Pancreas (tissue), 10 donors: ENCODE results near the gene RAB3IL1. TPM values are rescaled to one million over a fixed set of nuclear protein-coding genes. Genes with fewer than 3 reads are reported as not detected.

Experiments used
- ATAC-seq, 4 donors: fragments of 200-7000 bp; cut with Tn5 transposase; one replicate each; pipeline versions ENCODE4 v1.8.0 to v1.9.1; 2020; ENCODE audit warnings: mild to moderate bottlenecking in 4 of 4, moderate library complexity in 4 of 4
- DNase-seq, 6 donors: peaks; one replicate each; pipeline ENCODE4 v3.0.0-alpha.2; 2020
- FAIRE-seq: peaks from 2 replicates; lab custom pipeline; 2012; peaks lifted over from hg19 to GRCh38; lab: Jason Lieb, UNC
- H3K27ac ChIP-seq, 4 donors: fragments of 200-600 bp; sonication (generic); 1 replicate in 3 of 4; 2 replicates in 1 of 4; pipeline versions ENCODE4 v1.5.0 to v1.8.0; 2020
- H3K27me3 ChIP-seq, 4 donors: fragments of 200-600 bp; one replicate each; pipeline ENCODE4 v1.8.0; 2021
- H3K36me3 ChIP-seq, 3 donors: fragments of 200-600 bp; sonication (generic) in 1 of 3; one replicate each; pipeline versions ENCODE4 v1.5.0 to v1.8.0; 2020 to 2021
- H3K4me1 ChIP-seq, 3 donors: fragments of 200-600 bp; one replicate each; pipeline ENCODE4 v1.8.0; 2021
- H3K4me3 ChIP-seq, 4 donors: fragments of 200-600 bp; sonication (generic) in 2 of 4; one replicate each; pipeline versions ENCODE4 v1.5.0 to v1.8.0; 2020 to 2021
- H3K9me3 ChIP-seq, 4 donors: fragments of 200-600 bp; one replicate each; pipeline ENCODE4 v1.8.0; 2021
- CTCF ChIP-seq, 4 donors: fragments of 200-600 bp; sonication (generic) in 3 of 4; IDR thresholded peaks; one replicate each; pipeline versions ENCODE4 v1.5.0 to v1.8.0; 2021; ENCODE audit warnings: antibody characterized with exemption in 4 of 4
- WGBS, 2 donors: extraction: QIAGEN DNeasy Blood & Tissue Kit; methylation state at CpG; one replicate each; pipeline ENCODE4 v1.1.7; 2013; 5-methylcytosine and 5-hydroxymethylcytosine counted together
- intact Hi-C, 3 donors: fragments of 100-400 bp; cut with DNase I; formaldehyde crosslinking; loops; one replicate each; pipeline versions ENCODE4 v1.11.1 to v1.14.2; 2022
- polyA plus RNA-seq, 2 donors: library from polyadenylated mRNA; stranded (reverse); fragments of 200-250 nt; gene quantifications; one replicate each; pipeline ENCODE4 v1.2.3, GENCODE V29; 2013
- total RNA-seq, 6 donors: library from RNA; stranded (reverse); fragmentation: NEBNext Ultra II Directional in 4 of 6; extraction: Animal tissue kit (Norgen Biotek cat#: 25700) in 4 of 6; gene quantifications; one replicate each; pipeline versions ENCODE4 v1.2.1 to v1.2.4, GENCODE V29; 2021 to 2023
- donor health status: healthy with polysubstance abuse.
- donor health status: DM: no; HTN: no; CAD: no; lungs with moderate emphysema.
- donor health status: DM: no; HTN: no; CAD: no.
- donor health status: control.
- donor health status: control.
- donor health status: Bipolar disorder and iron deficiency.
- donor health status: DM: yes; HTN: yes; CAD: no.
- donor health status: DM: no; HTN: no; CAD: no.
- donor health status: DM: no; HTN: no; CAD: no.
- donor health status: DM: yes; HTN: yes; CAD: no.

Gene RAB3IL1
- total and polyA plus RNA-seq, 8 donors, result 1.9 to 5.6 (median 3.2) TPM

- no peaks in the 10 kb centered on the region for H3K36me3 ChIP-seq
- no peaks in the 10 kb centered on the region for H3K4me1 ChIP-seq
- 80 to 85% methylated on average over 7 of the region's 7 CpGs for WGBS, 2 donors
- no peak for ATAC-seq
- FAIRE-seq, result no peak
- no peaks in the 10 kb centered on the region for H3K27me3 ChIP-seq
- no peaks in the 10 kb centered on the region for H3K9me3 ChIP-seq
- no peak overlapping the region for H3K4me3 ChIP-seq
- intact Hi-C loops, result no loop called here
- DNase-seq, result peak in 1 of 6 donors; percentile 58
- TF ChIP-seq CTCF (IDR thresholded peaks at IDR 0.05), result no peak
- no peak overlapping the region for H3K27ac ChIP-seq
These were observed 38.2 kb downstream of the RAB3IL1 start for GRCh38 chr11:61879152-61879551.

GRCh38 chr11:61875698-61876097 lies 41.7 kb downstream of the RAB3IL1 start:
- ATAC-seq (no peak), FAIRE-seq (no peak), DNase-seq (peak in 1 of 6 donors; percentile 57)
- intact Hi-C loops, result no loop called here
- Histone ChIP-seq H3K27me3 (no peaks in the 10 kb centered on the region), H3K4me1 (no peaks in the 10 kb centered on the region), H3K36me3 (no peaks in the 10 kb centered on the region), H3K4me3 (no peak overlapping the region), H3K27ac (no peak overlapping the region), H3K9me3 (no peaks in the 10 kb centered on the region)
- 92 to 94% methylated on average over 14 of the region's 14 CpGs for WGBS, 2 donors
- no peak for TF ChIP-seq CTCF (IDR thresholded peaks at IDR 0.05)

GRCh38 chr11:61874853-61875252 lies 42.5 kb downstream of the RAB3IL1 start:
- Histone ChIP-seq H3K27ac (no peak overlapping the region), H3K9me3 (no peaks in the 10 kb centered on the region), H3K4me3 (no peak overlapping the region), H3K27me3 (no peaks in the 10 kb centered on the region), H3K4me1 (no peaks in the 10 kb centered on the region), H3K36me3 (no peaks in the 10 kb centered on the region)
- 73 to 80% methylated on average over 3 of the region's 3 CpGs for WGBS, 2 donors
- ATAC-seq (no peak), DNase-seq (no peak), FAIRE-seq (no peak)
- intact Hi-C loops, result no loop called here
- no peak for TF ChIP-seq CTCF (IDR thresholded peaks at IDR 0.05)

- no peak for TF ChIP-seq CTCF (IDR thresholded peaks at IDR 0.05)
- Histone ChIP-seq H3K4me1 (no peaks in the 10 kb centered on the region), H3K4me3 (no peak overlapping the region), H3K27ac (no peak overlapping the region), H3K36me3 (no peaks in the 10 kb centered on the region), H3K9me3 (no peaks in the 10 kb centered on the region), H3K27me3 (no peaks in the 10 kb centered on the region)
- DNase-seq, result peak in 1 of 6 donors; percentile 48
- no peak for ATAC-seq
- intact Hi-C loops, result no loop called here
- WGBS, 2 donors, result 81 to 83% methylated on average over 12 of the region's 12 CpGs
- no peak for FAIRE-seq
These were observed 43.0 kb downstream of the RAB3IL1 start for GRCh38 chr11:61874377-61874809.

GRCh38 chr11:61873588-61874376 lies 43.6 kb downstream of the RAB3IL1 start:
- FAIRE-seq, result no peak
- Histone ChIP-seq H3K4me1 (no peaks in the 10 kb centered on the region), H3K27ac (no peak overlapping the region), H3K36me3 (no peaks in the 10 kb centered on the region), H3K9me3 (no peaks in the 10 kb centered on the region), H3K4me3 (no peak overlapping the region), H3K27me3 (no peaks in the 10 kb centered on the region)
- peak in 1 of 6 donors; percentile 55 for DNase-seq
- 77 to 78% methylated on average over 16 of the region's 16 CpGs for WGBS, 2 donors
- TF ChIP-seq CTCF (IDR thresholded peaks at IDR 0.05), result no peak
- ATAC-seq, result no peak
- intact Hi-C loops, result no loop called here
